ENCODE data around the gene ASPRV1.

GRCh38 chr2:69958480-69958879, 3.0 kb downstream of the ASPRV1 start:
- TF ChIP-seq, protein P1, sequence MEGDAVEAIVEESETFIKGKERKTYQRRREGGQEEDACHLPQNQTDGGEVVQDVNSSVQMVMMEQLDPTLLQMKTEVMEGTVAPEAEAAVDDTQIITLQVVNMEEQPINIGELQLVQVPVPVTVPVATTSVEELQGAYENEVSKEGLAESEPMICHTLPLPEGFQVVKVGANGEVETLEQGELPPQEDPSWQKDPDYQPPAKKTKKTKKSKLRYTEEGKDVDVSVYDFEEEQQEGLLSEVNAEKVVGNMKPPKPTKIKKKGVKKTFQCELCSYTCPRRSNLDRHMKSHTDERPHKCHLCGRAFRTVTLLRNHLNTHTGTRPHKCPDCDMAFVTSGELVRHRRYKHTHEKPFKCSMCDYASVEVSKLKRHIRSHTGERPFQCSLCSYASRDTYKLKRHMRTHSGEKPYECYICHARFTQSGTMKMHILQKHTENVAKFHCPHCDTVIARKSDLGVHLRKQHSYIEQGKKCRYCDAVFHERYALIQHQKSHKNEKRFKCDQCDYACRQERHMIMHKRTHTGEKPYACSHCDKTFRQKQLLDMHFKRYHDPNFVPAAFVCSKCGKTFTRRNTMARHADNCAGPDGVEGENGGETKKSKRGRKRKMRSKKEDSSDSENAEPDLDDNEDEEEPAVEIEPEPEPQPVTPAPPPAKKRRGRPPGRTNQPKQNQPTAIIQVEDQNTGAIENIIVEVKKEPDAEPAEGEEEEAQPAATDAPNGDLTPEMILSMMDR (conservative IDR thresholded peaks at IDR 0.05) = no peak
- no peak for TF ChIP-seq ZFX (IDR thresholded peaks at IDR 0.05)

Data from C4-2B (cell line).